ENCODE measurements around the gene SLC6A6.

GRCh38 chr3:14411988-14412387 is 9.6 kb downstream of the SLC6A6 start:
- TF ChIP-seq CTCF (IDR thresholded peaks at IDR 0.05; ENCODE audit: low read length) (no peak), EZH2phosphoT487 (IDR thresholded peaks at IDR 0.05; ENCODE audit: low read length) (no peak), EZH2 (optimal IDR thresholded peaks at IDR 0.05; ENCODE audit: low read depth, low read length) (no peak)
